HG02870 (cell line): ENCODE measurements around the gene INPP5E.

Experiments
- ATAC-seq: cut with Tn5 transposase; IDR thresholded peaks from one replicate; pipeline ENCODE4 v1.9.1; 2021; ENCODE audit warnings: mild to moderate bottlenecking, moderate library complexity; ENCODE audit not compliant: unreplicated experiment

The INPP5E gene

GRCh38 chr9:136474021-136474640 lies 34.5 kb upstream of the INPP5E start:
- no peak for ATAC-seq

DNA sequence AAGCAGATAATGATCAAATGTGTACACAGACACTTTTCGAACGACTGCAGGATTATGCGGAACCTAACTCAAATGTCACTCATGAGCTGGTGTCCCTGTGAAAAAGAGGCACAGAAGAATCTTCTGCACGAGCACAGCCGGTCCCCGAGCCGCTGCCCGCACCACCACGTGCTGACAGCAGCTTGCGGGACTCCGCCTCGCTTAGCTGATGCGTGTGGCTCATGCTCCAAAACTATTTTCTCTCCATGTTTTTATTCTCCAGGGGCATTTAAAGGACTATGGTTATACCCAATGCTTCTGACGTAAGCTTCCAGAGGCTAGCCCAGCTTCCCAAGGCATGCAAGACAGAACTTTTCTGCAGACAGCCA lies 33.7 kb upstream of the INPP5E start:
- no peak for ATAC-seq

DNA sequence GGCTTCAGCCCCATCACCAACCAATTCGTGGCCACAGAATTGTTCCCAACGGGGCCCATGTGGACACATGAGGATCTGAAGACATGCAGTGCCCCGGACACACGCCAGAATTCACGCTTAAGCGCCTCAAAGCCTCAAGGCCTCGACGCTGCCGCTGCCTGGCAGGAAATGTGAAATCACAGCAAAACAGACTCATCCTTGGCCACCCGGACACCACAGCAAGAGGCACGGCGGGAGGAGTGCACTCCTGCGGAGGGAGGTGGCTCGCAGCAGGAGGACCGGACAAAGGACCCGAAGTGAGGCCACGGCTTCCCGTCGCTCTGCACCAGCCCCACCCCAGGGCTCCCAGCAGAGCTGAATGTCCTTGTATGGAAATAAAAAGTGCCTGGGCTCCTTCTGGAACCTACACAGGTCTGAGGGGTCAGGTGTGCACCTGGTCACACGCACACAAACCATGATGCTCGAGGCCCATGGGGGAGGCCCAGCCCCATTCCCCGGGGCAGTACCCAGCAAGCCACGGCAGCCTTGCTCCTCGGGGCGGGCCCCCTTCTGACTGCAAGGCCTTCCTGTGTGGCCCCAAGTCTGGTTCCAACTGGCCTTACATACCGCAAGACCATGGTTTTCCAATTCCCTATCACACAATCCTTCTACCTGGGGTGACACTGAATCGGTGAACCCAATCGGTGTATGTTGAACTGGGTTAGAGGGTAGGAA lies 33.2 kb upstream of the INPP5E start:
- ATAC-seq: no peak

GRCh38 chr9:136471802-136472487 lies 32.3 kb upstream of the INPP5E start:
- no peak for ATAC-seq

- ATAC-seq: no peak
Observed at GRCh38 chr9:136470792-136471469, 31.3 kb upstream of the INPP5E start.

DNA sequence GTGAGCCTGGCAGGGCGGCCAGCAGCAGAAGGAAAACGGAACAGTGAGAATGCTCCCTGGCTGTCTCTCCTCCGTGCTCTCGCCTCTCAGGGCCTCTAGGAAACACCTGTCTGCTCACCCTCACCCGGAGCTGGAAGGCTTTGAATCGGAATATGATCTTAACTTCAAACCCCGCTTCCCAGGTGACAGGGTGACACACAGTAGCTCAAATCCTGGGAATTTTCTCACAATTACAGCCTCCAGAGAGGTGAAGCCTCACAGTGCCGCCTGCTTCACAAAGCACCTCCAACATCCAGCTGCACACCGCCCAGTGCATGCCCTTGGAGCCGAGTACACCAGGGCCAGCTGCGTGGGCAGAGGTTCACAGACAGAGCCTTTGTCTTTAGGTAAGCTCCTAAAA lies 30.7 kb upstream of the INPP5E start:
- no peak for ATAC-seq

GRCh38 chr9:136467766-136468165 lies 28.1 kb upstream of the INPP5E start:
- ATAC-seq: no peak

DNA sequence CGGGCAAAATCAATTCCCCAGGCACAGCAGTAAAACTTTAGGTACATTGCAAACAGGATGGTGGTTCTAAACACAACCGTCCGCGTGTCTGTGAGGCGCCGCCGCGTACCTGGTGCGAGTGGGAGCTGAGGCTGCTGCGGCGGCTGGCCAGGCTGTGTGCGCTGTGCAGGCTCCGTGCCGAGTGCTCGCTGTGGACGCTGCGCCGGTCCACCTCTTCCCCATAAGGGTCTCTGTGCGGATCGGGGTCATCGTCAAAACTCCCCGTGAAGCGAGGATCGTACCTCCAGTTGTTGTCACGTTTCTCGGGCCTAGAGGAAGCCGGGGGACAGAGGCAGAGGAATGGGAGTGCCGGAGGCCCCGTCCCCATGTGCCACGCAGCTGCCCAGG lies 26.5 kb upstream of the INPP5E start:
- ATAC-seq: no peak

GRCh38 chr9:136465500-136466154 lies 26.0 kb upstream of the INPP5E start:
- no peak for ATAC-seq

- ATAC-seq: no peak
Observed at GRCh38 chr9:136464241-136464640, 24.6 kb upstream of the INPP5E start.

GRCh38 chr9:136463578-136463977 lies 23.9 kb upstream of the INPP5E start:
- ATAC-seq: no peak

DNA sequence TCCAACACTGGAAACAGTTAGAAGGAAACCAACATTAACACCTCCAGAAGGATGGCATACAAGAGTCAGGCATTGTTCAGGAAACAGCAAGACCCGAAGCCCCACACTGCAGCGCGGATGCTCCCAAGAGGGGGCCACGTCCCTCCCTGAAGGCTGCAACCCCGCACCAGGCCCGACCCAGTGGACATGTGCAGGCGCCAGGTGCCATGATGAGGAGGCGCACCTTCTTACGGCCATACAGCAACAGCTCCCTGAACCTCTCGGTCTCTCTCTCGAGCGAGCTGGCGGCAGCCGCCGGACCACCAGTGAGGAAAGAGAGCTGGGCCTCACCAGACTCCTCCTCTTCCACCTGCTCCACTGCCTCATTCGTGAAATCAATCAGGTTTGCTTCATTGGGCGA lies 23.0 kb upstream of the INPP5E start:
- ATAC-seq: no peak

- ATAC-seq: no peak
Observed at GRCh38 chr9:136460772-136461325, 21.2 kb upstream of the INPP5E start.

- no peak for ATAC-seq
Observed at GRCh38 chr9:136459425-136459824, 19.8 kb upstream of the INPP5E start.

DNA sequence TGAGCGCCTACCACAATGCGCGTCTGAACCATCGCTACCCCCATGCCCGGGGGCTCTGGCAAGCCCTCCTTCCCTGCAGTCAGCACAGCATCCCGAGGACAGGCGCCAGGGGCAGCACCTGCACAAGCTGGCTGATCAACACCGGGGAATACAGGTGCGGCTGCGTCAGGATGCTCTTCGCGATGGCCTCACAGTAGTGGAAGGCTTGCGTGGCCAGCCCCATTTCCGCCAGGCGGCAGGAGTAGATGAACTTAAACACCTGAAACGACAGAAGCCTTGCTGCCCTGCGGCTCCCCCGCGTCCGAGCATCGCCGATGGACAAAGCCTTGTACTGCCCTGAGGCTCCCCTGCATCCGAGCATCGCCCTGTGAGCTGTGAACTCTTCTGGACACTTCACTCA lies 17.7 kb upstream of the INPP5E start:
- ATAC-seq: no peak

DNA sequence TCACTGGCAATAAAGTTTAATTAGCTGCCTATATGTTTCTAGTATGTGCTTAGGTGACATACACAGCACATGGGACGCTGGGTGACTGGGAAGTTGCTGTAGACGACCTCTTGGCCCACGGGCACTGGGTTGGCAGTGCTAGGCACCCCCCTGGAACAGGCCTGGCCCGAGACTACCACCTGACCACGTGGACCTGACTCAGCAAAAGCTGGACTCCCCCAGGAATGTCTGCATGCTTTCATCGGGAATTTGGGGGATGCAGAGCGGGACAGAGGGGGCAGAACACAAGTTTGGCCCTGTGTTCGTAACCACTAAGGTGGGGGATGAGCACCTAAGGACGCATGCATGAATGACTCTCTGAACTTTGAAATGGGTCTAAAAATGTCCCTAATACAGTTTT lies 16.6 kb upstream of the INPP5E start:
- no peak for ATAC-seq

DNA sequence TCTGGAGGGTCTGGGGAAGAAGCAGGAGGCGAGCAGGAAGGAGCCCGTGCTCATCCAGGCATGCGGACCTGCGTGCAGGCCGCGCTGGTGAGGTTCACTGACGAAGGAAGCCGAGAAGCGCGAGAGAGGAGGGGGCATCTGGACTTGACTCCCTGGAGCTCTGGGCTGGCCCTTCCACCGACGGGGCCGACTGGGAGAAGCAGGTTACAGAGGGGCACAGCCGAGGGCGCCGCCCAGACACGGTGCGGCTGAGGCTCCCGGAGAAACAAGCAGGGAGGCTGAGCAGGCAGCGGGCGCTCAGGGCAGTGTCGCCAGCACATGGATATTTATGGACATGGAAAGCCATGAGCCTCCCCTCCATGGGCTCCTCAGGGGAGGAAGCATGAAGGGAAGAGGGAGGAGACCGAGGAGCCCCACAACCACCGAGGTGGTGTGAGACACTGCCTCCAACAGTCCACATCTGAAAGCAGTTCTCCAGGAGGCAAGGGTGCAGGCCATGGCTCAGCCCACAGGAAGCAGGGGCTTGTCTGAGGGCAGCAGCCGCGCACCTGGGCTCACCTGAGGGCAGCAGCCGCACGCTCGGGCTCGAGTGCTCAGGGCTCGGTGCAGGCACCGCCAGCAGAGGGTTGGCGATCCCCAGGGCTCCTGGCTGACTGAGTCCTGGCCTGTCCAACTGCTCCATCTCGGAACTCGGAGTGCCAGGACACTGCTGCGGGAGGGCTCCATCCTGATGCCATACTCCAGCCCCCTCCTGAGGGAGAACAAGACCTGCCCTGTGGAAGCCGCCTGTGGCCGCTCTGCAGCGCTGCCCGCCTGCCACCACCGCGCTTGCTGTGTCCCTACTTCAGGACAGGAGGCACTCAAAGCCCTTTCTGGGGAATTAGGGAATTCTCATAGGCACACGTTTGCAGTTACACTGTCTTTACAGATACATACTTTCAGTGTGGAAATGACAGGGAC lies 15.7 kb upstream of the INPP5E start:
- no peak for ATAC-seq

- ATAC-seq: no peak
Observed at GRCh38 chr9:136454026-136454796, 14.6 kb upstream of the INPP5E start.

DNA sequence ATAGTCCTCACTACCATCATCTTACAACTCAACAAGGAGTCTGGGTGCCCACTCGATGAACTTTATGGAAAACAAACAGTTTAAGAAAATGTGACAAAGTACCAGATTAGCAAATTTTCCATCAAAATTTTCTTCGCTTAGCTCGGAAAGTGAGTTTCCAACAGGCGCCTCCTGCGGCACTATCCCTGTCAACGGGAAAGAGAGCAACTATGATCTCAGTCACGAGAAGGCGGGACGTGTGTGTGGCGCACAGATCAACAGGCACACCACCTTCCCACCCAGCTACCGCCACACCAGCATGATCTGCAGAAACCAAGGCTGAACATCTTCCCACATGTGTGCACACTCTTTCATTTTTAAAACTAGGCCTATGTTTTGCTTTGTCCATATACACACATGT lies 13.7 kb upstream of the INPP5E start:
- ATAC-seq: no peak
